ENCODE measurements around the gene ZNF532. TPM values are rescaled to one million over a fixed set of nuclear protein-coding genes. Genes with fewer than 3 reads are reported as not detected.
A peak's percentile ranks its signal among the peaks of the same experiment; 100 is the strongest.

ZNF532 gene
- total and polyA plus RNA-seq, 2 of the 13 experiments (the other 11 are each of a cell fraction or from before 2014, with no cell fraction given), result not detected

DNA sequence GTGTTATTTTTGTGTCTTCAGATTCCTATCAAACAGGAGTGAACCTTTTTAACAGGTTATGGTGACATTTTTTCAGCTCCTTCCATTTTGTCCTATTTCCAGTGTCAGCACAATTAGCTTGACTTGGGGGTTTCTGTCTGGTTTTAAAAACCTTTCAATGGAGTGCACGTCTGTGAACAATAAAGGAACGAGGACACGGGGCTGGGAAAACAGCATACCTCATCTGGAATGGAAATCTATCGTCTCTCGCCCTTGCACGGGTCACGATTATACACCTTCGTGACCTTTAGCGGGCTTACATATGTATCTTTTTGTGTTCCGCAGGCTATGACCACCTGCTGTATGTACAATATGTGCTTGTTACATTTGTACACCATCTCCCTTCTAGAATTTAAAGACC, 2.3 kb upstream of the ZNF532 start:
- Histone ChIP-seq H3K36me3 (replicated peaks in 1 of 2; ENCODE audit: control insufficient read depth in 1 of 2, insufficient read depth in 2 of 2, low read length in 2 of 2) (no peaks in the 10 kb centered on the region), H2AFZ (ENCODE audit: low read length) (no peak overlapping the region), H4K20me1 (ENCODE audit: insufficient read depth, low read length) (no peaks in the 10 kb centered on the region), H3K4me1 (ENCODE audit: insufficient read depth, low read length) (no peaks in the 10 kb centered on the region), H3K9ac (ENCODE audit: insufficient read depth, low read depth, low read length) (no peak overlapping the region), H3K4me3 (replicated peaks in 1 of 3; ENCODE audit: insufficient read depth in 1 of 3, low read depth in 2 of 3, low read length in 3 of 3) (no peak overlapping the region), H3K79me2 (ENCODE audit: insufficient read depth, low read length) (no peaks in the 10 kb centered on the region), H3K27ac (ENCODE audit: extremely low read length, insufficient read depth, low read length) (no peak overlapping the region), H3K9me3 (ENCODE audit: low read length) (no peaks in the 10 kb centered on the region), H3K27me3 (ENCODE audit: control insufficient read depth in 1 of 2, insufficient read depth in 2 of 2, low read length in 2 of 2) (peaks cover 0 to 10% of the 10 kb centered on the region in 2 experiments; a peak in 2 of 5 replicates), H3K4me2 (ENCODE audit: low read depth, low read length) (no peak overlapping the region)
- no TSS peak for BruUV-seq (replicated peaks)
- ChIA-PET CTCF (ENCODE audit: low intra/inter-chr PET ratio, low total read pairs) (no interaction called here), POLR2A (no interaction called here)
- TF ChIP-seq MAFK (conservative IDR thresholded peaks at IDR 0.05 in 1 of 2, IDR thresholded peaks at IDR 0.05 in 1 of 2; ENCODE audit: low read length in 2 of 2) (0 out of 4 replicates have a peak, but pooled peaks have one; percentile 3 to 14), ZSCAN5A (CRISPR knock-in tag; IDR thresholded peaks at IDR 0.05; ENCODE audit: borderline replicate concordance) (no peak), NFE2L1 (CRISPR knock-in tag; IDR thresholded peaks at IDR 0.05; ENCODE audit: borderline replicate concordance) (no peak), SRSF4 (IDR thresholded peaks at IDR 0.05; ENCODE audit: low read depth, low read length, poor library complexity, severe bottlenecking) (no peak), ZNF180 (CRISPR knock-in tag; IDR thresholded peaks at IDR 0.05; ENCODE audit: borderline replicate concordance, low read depth) (no peak)
- no peak for DNase-seq (ENCODE audit: low spot score)
- FAIRE-seq, result no peak
- no peak for ATAC-seq
- in situ Hi-C loops (cut with HindIII; ENCODE audit: extremely low pct_ligation_motif_present, low pct_unique_long_range_greater_than_20kb) (no loop called here), intact Hi-C loops (cut with micrococcal nuclease; ENCODE audit: unreplicated experiment) (no loop called here)
- 73% methylated on average over 10 of the region's 10 CpGs for WGBS (ENCODE audit: low lambda C conversion rate)

DNA sequence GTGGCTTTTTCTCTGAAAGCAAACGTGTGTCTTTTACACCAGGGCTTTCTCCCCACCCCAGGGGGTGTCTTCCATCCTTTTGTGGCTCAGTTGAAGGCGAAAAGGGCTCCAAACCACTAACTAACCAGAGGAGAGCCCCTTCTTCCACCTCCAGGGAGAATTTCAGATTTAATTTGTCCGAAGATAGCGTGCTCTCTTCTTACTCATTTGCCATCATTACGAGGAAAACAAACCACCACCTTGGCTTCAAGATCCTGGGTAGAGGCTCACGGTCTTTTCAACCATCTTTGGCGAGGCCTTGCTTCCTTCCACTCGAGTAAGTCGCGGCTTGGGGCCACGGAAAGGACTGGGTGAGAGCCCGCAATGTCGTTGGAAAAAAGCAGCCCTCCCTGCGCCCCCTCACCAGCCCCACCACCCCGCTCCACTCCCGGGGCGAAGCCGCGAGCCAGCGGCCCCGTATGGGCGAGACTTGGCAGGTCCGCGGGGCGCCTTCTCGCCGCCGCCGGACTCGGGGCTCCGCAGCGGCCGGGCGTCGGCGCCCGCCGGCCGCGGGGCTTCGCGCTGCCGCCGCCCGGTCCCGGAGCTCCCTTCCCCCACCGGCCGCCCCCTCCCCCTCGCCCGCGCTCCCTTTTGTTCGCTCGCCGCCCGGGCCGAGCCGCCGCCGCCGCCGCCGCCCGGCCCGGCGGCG, 1.7 kb upstream of the ZNF532 start:
- in situ Hi-C loops (cut with HindIII; ENCODE audit: extremely low pct_ligation_motif_present, low pct_unique_long_range_greater_than_20kb) (no loop called here), intact Hi-C loops (cut with micrococcal nuclease; ENCODE audit: unreplicated experiment) (no loop called here)
- Histone ChIP-seq H3K4me2 (ENCODE audit: low read depth, low read length) (no peak overlapping the region), H3K27me3 (ENCODE audit: control insufficient read depth in 1 of 2, insufficient read depth in 2 of 2, low read length in 2 of 2) (peaks cover 0 to 16% of the 10 kb centered on the region in 2 experiments; a peak in 2 of 5 replicates), H3K4me1 (ENCODE audit: insufficient read depth, low read length) (no peaks in the 10 kb centered on the region), H3K79me2 (ENCODE audit: insufficient read depth, low read length) (no peaks in the 10 kb centered on the region), H3K27ac (ENCODE audit: extremely low read length, insufficient read depth, low read length) (no peak overlapping the region), H4K20me1 (ENCODE audit: insufficient read depth, low read length) (no peaks in the 10 kb centered on the region), H2AFZ (ENCODE audit: low read length) (no peak overlapping the region), H3K9ac (ENCODE audit: insufficient read depth, low read depth, low read length) (no peak overlapping the region), H3K9me3 (ENCODE audit: low read length) (no peaks in the 10 kb centered on the region), H3K4me3 (replicated peaks in 1 of 3; ENCODE audit: insufficient read depth in 1 of 3, low read depth in 2 of 3, low read length in 3 of 3) (no peak overlapping the region), H3K36me3 (replicated peaks in 1 of 2; ENCODE audit: control insufficient read depth in 1 of 2, insufficient read depth in 2 of 2, low read length in 2 of 2) (no peaks in the 10 kb centered on the region)
- CTCF ChIA-PET (ENCODE audit: low intra/inter-chr PET ratio, low total read pairs), result no interaction called here
- ATAC-seq, result no peak
- 82% methylated on average over 49 of the region's 66 CpGs for WGBS (ENCODE audit: low lambda C conversion rate)
- no peak for DNase-seq (ENCODE audit: low spot score)
- no peak for FAIRE-seq
- BruUV-seq (replicated peaks), result no TSS peak
- POLR2A ChIA-PET, result no interaction called here
- TF ChIP-seq MZF1 (CRISPR knock-in tag; IDR thresholded peaks at IDR 0.05; ENCODE audit: borderline replicate concordance), result no peak
- no peak for TF ChIP-seq SPEN (CRISPR knock-in tag; IDR thresholded peaks at IDR 0.05; ENCODE audit: low read depth)
- no peak for TF ChIP-seq GTF3A (CRISPR knock-in tag; conservative IDR thresholded peaks at IDR 0.05)
- no peak for TF ChIP-seq MEIS1 (CRISPR knock-in tag; IDR thresholded peaks at IDR 0.05; ENCODE audit: borderline replicate concordance)
- TF ChIP-seq, protein P1, sequence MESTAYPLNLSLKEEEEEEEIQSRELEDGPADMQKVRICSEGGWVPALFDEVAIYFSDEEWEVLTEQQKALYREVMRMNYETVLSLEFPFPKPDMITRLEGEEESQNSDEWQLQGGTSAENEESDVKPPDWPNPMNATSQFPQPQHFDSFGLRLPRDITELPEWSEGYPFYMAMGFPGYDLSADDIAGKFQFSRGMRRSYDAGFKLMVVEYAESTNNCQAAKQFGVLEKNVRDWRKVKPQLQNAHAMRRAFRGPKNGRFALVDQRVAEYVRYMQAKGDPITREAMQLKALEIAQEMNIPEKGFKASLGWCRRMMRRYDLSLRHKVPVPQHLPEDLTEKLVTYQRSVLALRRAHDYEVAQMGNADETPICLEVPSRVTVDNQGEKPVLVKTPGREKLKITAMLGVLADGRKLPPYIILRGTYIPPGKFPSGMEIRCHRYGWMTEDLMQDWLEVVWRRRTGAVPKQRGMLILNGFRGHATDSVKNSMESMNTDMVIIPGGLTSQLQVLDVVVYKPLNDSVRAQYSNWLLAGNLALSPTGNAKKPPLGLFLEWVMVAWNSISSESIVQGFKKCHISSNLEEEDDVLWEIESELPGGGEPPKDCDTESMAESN (CRISPR knock-in tag; conservative IDR thresholded peaks at IDR 0.05), result no peak
- no peak for TF ChIP-seq ZNF800 (CRISPR knock-in tag; IDR thresholded peaks at IDR 0.05)
- TF ChIP-seq ZNF766 (CRISPR knock-in tag; IDR thresholded peaks at IDR 0.05; ENCODE audit: borderline replicate concordance), result no peak
